ENCODE data around the gene NWD2.

NWD2 gene

GRCh38 chr4:37442062-37442323 is 197.4 kb downstream of the NWD2 start:
- H2AFZ ChIP-seq (ENCODE audit: low read length) = no peak overlapping the region
- no peak for TF ChIP-seq CTCF (conservative IDR thresholded peaks at IDR 0.05; ENCODE audit: low read length)
- TF ChIP-seq EZH2phosphoT487 (IDR thresholded peaks at IDR 0.05; ENCODE audit: borderline replicate concordance) = no peak
- no peak overlapping the region for H3K4me3 ChIP-seq (ENCODE audit: low read length, poor library complexity, severe bottlenecking)
- no peaks in the 10 kb centered on the region for H3K4me1 ChIP-seq (ENCODE audit: insufficient read depth, low read length, poor library complexity, severe bottlenecking)
- no peaks in the 10 kb centered on the region for H4K20me1 ChIP-seq (ENCODE audit: insufficient read depth, low read length, poor library complexity, severe bottlenecking)
- no peaks in the 10 kb centered on the region for H3K27me3 ChIP-seq (ENCODE audit: insufficient read depth, low read length, poor library complexity, severe bottlenecking)
- no peaks in the 10 kb centered on the region for H3F3A ChIP-seq (ENCODE audit: low read depth)
- H3K9ac ChIP-seq (ENCODE audit: low read depth, low read length, poor library complexity, severe bottlenecking) = no peak overlapping the region
- H3K9me3 ChIP-seq (ENCODE audit: insufficient read depth, low read depth, low read length) = no peaks in the 10 kb centered on the region
- no peak overlapping the region for H3K4me2 ChIP-seq (ENCODE audit: low read depth, low read length, poor library complexity, severe bottlenecking)
- no peaks in the 10 kb centered on the region for H3K36me3 ChIP-seq (ENCODE audit: insufficient read depth, low read length)
- H3K79me2 ChIP-seq (ENCODE audit: insufficient read depth, low read length) = no peaks in the 10 kb centered on the region
- no peaks in the 10 kb centered on the region for H3K9me2 ChIP-seq (replicated peaks; ENCODE audit: low read depth, low read length)

GRCh38 chr4:37443137-37443536 is 198.6 kb downstream of the NWD2 start:
- no peak overlapping the region for H2AFZ ChIP-seq (ENCODE audit: low read length)
- H3K9me2 ChIP-seq (replicated peaks; ENCODE audit: low read depth, low read length) = no peaks in the 10 kb centered on the region
- no peak overlapping the region for H3K4me2 ChIP-seq (ENCODE audit: low read depth, low read length, poor library complexity, severe bottlenecking)
- H4K20me1 ChIP-seq (ENCODE audit: insufficient read depth, low read length, poor library complexity, severe bottlenecking) = no peaks in the 10 kb centered on the region
- no peaks in the 10 kb centered on the region for H3K27me3 ChIP-seq (ENCODE audit: insufficient read depth, low read length, poor library complexity, severe bottlenecking)
- no peak overlapping the region for H3K4me3 ChIP-seq (ENCODE audit: low read length, poor library complexity, severe bottlenecking)
- no peak overlapping the region for H3K9ac ChIP-seq (ENCODE audit: low read depth, low read length, poor library complexity, severe bottlenecking)
- no peaks in the 10 kb centered on the region for H3K9me3 ChIP-seq (ENCODE audit: insufficient read depth, low read depth, low read length)
- H3K4me1 ChIP-seq (ENCODE audit: insufficient read depth, low read length, poor library complexity, severe bottlenecking) = no peaks in the 10 kb centered on the region
- no peaks in the 10 kb centered on the region for H3K36me3 ChIP-seq (ENCODE audit: insufficient read depth, low read length)
- no peaks in the 10 kb centered on the region for H3F3A ChIP-seq (ENCODE audit: low read depth)
- TF ChIP-seq CTCF (conservative IDR thresholded peaks at IDR 0.05; ENCODE audit: low read length) (no peak), EZH2phosphoT487 (IDR thresholded peaks at IDR 0.05; ENCODE audit: borderline replicate concordance) (no peak)
- H3K79me2 ChIP-seq (ENCODE audit: insufficient read depth, low read length) = no peaks in the 10 kb centered on the region

- Histone ChIP-seq H3K4me1 (ENCODE audit: insufficient read depth, low read length, poor library complexity, severe bottlenecking) (no peaks in the 10 kb centered on the region), H3K9ac (ENCODE audit: low read depth, low read length, poor library complexity, severe bottlenecking) (no peak overlapping the region), H4K20me1 (ENCODE audit: insufficient read depth, low read length, poor library complexity, severe bottlenecking) (no peaks in the 10 kb centered on the region), H3K4me2 (ENCODE audit: low read depth, low read length, poor library complexity, severe bottlenecking) (no peak overlapping the region), H3K79me2 (ENCODE audit: insufficient read depth, low read length) (no peaks in the 10 kb centered on the region), H3K27me3 (ENCODE audit: insufficient read depth, low read length, poor library complexity, severe bottlenecking) (no peaks in the 10 kb centered on the region), H2AFZ (ENCODE audit: low read length) (no peak overlapping the region), H3K36me3 (ENCODE audit: insufficient read depth, low read length) (no peaks in the 10 kb centered on the region), H3K9me3 (ENCODE audit: insufficient read depth, low read depth, low read length) (no peaks in the 10 kb centered on the region), H3F3A (ENCODE audit: low read depth) (no peaks in the 10 kb centered on the region), H3K9me2 (replicated peaks; ENCODE audit: low read depth, low read length) (no peaks in the 10 kb centered on the region), H3K4me3 (ENCODE audit: low read length, poor library complexity, severe bottlenecking) (no peak overlapping the region)
- no peak for TF ChIP-seq CTCF (conservative IDR thresholded peaks at IDR 0.05; ENCODE audit: low read length)
- no peak for TF ChIP-seq EZH2phosphoT487 (IDR thresholded peaks at IDR 0.05; ENCODE audit: borderline replicate concordance)
Measured at GRCh38 chr4:37445023-37445422, 200.5 kb downstream of the NWD2 start.
